ENCODE results near the gene TCF7L1. TPM values are rescaled to one million over a fixed set of nuclear protein-coding genes. Genes with fewer than 3 reads are reported as not detected.

Gene TCF7L1
- total RNA-seq, 2 experiments from 2014 or later, result not detected

GRCh38 chr2:85160966-85161960 is 28.1 kb downstream of the TCF7L1 start:
- intact Hi-C loops (cut with micrococcal nuclease; ENCODE audit: unreplicated experiment), result no loop called here
- Histone ChIP-seq H3K36me3 (ENCODE audit: insufficient read depth, low read length) (no peaks in the 10 kb centered on the region), H4K20me1 (ENCODE audit: insufficient read depth, low read length) (no peaks in the 10 kb centered on the region), H3K9me3 (ENCODE audit: low read length) (no peaks in the 10 kb centered on the region), H2AFZ (ENCODE audit: low read length) (no peak overlapping the region), H3K4me3 (ENCODE audit: low read depth, low read length, poor library complexity, severe bottlenecking) (no peak overlapping the region), H3K4me1 (ENCODE audit: insufficient read depth, low read length, poor library complexity, severe bottlenecking) (no peaks in the 10 kb centered on the region), H3K9me2 (ENCODE audit: insufficient read depth, low read length) (no peaks in the 10 kb centered on the region), H3K27ac (ENCODE audit: low read depth, low read length, poor library complexity, severe bottlenecking) (no peak overlapping the region), H3K79me2 (ENCODE audit: insufficient read depth, low read depth, low read length) (no peaks in the 10 kb centered on the region), H3K4me2 (ENCODE audit: low read length) (no peak overlapping the region)
- DNase-seq (ENCODE audit: low spot score), result no peak
- CTCF ChIA-PET (ENCODE audit: unreplicated experiment), result no interaction called here
- POLR2A ChIA-PET, result interaction anchor here (0.7 kb wide), 1 partner anchor 40 kb away, joined by 3 read pairs; no protein-coding TSS in a partner anchor
- TF ChIP-seq CTCF (conservative IDR thresholded peaks at IDR 0.05; ENCODE audit: low read length), result no peak
- no peak for TF ChIP-seq EZH2phosphoT487 (IDR thresholded peaks at IDR 0.05; ENCODE audit: borderline replicate concordance, low read depth, low read length)
- BruUV-seq (replicated peaks), result no TSS peak

GRCh38 chr2:85162746-85163301 is 29.6 kb downstream of the TCF7L1 start:
- H3K9me2 ChIP-seq (ENCODE audit: insufficient read depth, low read length), result no peaks in the 10 kb centered on the region
- intact Hi-C loops (cut with micrococcal nuclease; ENCODE audit: unreplicated experiment), result no loop called here
- H3K27ac ChIP-seq (ENCODE audit: low read depth, low read length, poor library complexity, severe bottlenecking), result no peak overlapping the region
- ChIA-PET CTCF (ENCODE audit: unreplicated experiment) (no interaction called here), POLR2A (interaction anchor here (0.5 to 1.0 kb wide), 2 partner anchors 13 to 477 kb away, joined by 3 read pairs; no protein-coding TSS in a partner anchor)
- H3K79me2 ChIP-seq (ENCODE audit: insufficient read depth, low read depth, low read length), result no peaks in the 10 kb centered on the region
- H3K4me2 ChIP-seq (ENCODE audit: low read length), result no peak overlapping the region
- H4K20me1 ChIP-seq (ENCODE audit: insufficient read depth, low read length), result no peaks in the 10 kb centered on the region
- DNase-seq (ENCODE audit: low spot score), result no peak
- TF ChIP-seq CTCF (conservative IDR thresholded peaks at IDR 0.05; ENCODE audit: low read length) (no peak), EZH2phosphoT487 (IDR thresholded peaks at IDR 0.05; ENCODE audit: borderline replicate concordance, low read depth, low read length) (no peak)
- H3K36me3 ChIP-seq (ENCODE audit: insufficient read depth, low read length), result no peaks in the 10 kb centered on the region
- no peak overlapping the region for H2AFZ ChIP-seq (ENCODE audit: low read length)
- no TSS peak for BruUV-seq (replicated peaks)
- H3K4me1 ChIP-seq (ENCODE audit: insufficient read depth, low read length, poor library complexity, severe bottlenecking), result no peaks in the 10 kb centered on the region
- no peaks in the 10 kb centered on the region for H3K9me3 ChIP-seq (ENCODE audit: low read length)
- no peak overlapping the region for H3K4me3 ChIP-seq (ENCODE audit: low read depth, low read length, poor library complexity, severe bottlenecking)

Data from OCI-LY7 (cell line).